Measurements from ENCODE around the gene LHFPL2. TPM values are rescaled to one million over a fixed set of nuclear protein-coding genes. Genes with fewer than 3 reads are reported as not detected.
"Not testable (repeated sequence)": the region's sequence is repeated elsewhere in the genome, so short reads cannot be mapped to it uniquely, and the experiment has no call there.

LHFPL2 gene
- total and polyA plus RNA-seq, 3 donors from 2014 or later: 24.8 to 48.6 (median 42.8) TPM

DNA sequence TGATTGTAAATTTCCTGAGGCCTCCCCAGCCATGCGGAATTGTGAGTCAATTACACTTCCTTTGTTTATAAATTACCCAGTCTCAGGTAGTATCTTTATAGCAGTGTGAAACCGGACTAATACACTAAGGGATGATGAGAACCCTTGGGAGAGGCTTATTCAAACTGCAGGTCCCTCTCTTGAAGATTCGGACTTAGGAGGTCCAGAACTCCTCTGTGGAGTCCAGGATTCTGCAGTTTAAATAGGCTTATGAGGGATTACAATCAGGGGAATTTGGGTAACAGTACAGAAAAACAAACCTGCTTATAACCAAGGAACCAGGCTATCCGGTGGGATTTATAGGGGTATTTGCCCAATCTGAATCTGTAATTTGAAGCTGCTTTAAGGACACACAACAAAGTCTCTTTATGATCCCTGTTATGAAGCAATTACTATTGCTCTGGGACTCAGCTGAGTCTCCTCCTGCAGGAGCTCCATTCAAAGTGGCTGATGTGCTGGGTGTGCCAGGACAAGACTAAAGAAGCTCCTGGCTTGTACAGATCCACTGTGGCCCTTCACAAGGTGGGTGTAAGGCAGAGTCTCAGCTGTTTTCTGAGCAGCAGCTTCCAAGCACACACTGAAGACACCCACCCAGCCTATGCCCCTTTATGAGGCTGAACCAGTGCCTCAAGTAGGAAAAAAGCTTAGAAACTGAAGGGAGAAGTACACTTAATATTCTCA, 41.8 kb upstream of the LHFPL2 start:
- Histone ChIP-seq H3K9me3 (no peaks in the 10 kb centered on the region), H3K4me3 (no peak overlapping the region), H3K27me3 (no peaks in the 10 kb centered on the region), H3K27ac (peak overlapping the region in 1 of 2 donors; percentile 35), H3K4me1 (peaks cover 15% of the 10 kb centered on the region), H3K36me3 (ENCODE audit: low read depth, missing control alignments) (no peaks in the 10 kb centered on the region)
- intact Hi-C loops (cut with DNase I; ENCODE audit: low total_unique reads): no loop called here
- WGBS, 2 donors: 67 to 78% methylated on average over 4 of the region's 4 CpGs
- no peak for DNase-seq
- TF ChIP-seq, protein P1, sequence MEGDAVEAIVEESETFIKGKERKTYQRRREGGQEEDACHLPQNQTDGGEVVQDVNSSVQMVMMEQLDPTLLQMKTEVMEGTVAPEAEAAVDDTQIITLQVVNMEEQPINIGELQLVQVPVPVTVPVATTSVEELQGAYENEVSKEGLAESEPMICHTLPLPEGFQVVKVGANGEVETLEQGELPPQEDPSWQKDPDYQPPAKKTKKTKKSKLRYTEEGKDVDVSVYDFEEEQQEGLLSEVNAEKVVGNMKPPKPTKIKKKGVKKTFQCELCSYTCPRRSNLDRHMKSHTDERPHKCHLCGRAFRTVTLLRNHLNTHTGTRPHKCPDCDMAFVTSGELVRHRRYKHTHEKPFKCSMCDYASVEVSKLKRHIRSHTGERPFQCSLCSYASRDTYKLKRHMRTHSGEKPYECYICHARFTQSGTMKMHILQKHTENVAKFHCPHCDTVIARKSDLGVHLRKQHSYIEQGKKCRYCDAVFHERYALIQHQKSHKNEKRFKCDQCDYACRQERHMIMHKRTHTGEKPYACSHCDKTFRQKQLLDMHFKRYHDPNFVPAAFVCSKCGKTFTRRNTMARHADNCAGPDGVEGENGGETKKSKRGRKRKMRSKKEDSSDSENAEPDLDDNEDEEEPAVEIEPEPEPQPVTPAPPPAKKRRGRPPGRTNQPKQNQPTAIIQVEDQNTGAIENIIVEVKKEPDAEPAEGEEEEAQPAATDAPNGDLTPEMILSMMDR (IDR thresholded peaks at IDR 0.05): no peak
- no peak for TF ChIP-seq POLR2A (IDR thresholded peaks at IDR 0.05)

DNA sequence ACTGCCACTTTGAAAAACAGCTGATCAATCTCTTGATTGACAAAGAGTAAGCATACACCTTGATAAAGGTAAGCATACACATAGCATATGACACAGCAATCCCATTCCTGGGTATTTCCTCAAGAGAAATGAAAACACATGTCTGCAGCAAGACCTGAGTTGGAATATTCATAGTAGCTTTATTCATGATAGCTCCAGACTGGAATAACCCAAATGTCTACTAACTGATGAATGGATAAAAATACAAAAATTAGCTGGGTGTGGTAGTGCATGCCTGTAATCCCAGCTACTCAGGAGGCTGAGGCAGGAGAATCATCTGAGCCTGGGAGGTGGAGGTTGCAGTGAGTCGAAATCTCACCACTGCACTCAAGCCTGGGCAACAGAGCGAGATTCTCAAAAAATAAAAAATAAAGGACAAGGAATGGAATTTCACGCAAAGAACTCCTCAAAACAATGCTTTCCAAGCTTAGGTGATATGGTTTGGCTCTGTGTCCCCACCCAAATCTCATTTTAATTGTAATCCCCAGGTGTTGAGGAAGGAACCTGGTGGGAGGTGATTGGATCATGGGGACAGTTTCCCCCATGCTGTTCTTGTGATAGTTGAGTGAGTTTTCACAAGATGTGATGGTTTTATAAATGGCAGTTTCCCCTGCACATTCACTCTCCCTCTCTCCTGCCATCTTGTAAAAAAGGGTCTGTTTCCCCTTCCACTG, 41.1 kb upstream of the LHFPL2 start:
- Histone ChIP-seq H3K27ac (no peak overlapping the region), H3K9me3 (no peaks in the 10 kb centered on the region), H3K27me3 (no peaks in the 10 kb centered on the region), H3K4me1 (peaks cover 15% of the 10 kb centered on the region), H3K4me3 (no peak overlapping the region), H3K36me3 (ENCODE audit: low read depth, missing control alignments) (no peaks in the 10 kb centered on the region)
- TF ChIP-seq POLR2A (IDR thresholded peaks at IDR 0.05): no peak
- TF ChIP-seq, protein P1 (IDR thresholded peaks at IDR 0.05): no peak
- 91 to 93% methylated on average over 3 of the region's 3 CpGs for WGBS, 2 donors
- intact Hi-C loops (cut with DNase I; ENCODE audit: low total_unique reads): no loop called here
- no peak for DNase-seq

DNA sequence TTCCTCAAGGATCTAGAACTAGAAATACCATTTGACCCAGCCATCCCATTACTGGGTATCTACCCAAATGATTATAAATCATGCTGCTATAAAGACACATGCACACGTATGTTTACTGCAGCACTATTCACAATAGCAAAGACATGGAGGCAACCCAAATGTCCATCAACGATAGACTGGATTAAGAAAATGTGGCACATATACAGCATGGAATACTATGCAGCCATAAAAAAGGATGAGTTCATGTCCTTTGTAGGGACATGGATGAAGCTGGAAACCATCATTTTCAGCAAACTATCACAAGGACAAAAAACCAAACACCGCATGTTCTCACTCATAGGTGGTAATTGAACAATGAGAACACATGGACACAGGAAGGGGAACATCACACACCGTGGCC, 38.9 kb upstream of the LHFPL2 start:
- H3K36me3 ChIP-seq (ENCODE audit: low read depth, missing control alignments); H3K9me3 ChIP-seq; DNase-seq; H3K27ac ChIP-seq; H3K27me3 ChIP-seq; H3K4me3 ChIP-seq; intact Hi-C loops (cut with DNase I; ENCODE audit: low total_unique reads): not testable (repeated sequence)
- 66 to 96% methylated on average over 4 of the region's 4 CpGs for WGBS, 2 donors
- peaks cover 15% of the 10 kb centered on the region for H3K4me1 ChIP-seq

DNA sequence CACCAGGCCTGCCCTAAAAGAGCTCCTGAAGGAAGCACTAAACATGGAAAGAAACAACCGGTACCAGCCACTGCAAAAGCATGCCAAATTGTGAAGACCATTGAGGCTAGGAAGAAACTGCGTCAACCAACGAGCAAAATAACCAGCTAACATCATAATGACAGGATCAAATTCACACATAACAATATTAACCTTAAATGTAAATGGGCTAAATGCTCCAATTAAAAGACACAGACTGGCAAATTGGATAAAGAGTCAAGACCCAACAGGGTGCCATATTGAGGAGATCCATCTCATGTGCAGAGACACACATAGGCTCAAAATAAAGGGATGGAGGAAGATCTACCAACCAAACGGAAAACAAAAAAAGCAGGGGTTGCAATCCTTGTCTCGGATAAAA, 35.3 kb upstream of the LHFPL2 start:
- H3K9me3 ChIP-seq; H3K4me1 ChIP-seq; intact Hi-C loops (cut with DNase I; ENCODE audit: low total_unique reads); H3K27me3 ChIP-seq; H3K27ac ChIP-seq; H3K4me3 ChIP-seq; H3K36me3 ChIP-seq (ENCODE audit: low read depth, missing control alignments); DNase-seq: not testable (repeated sequence)
- 95 to 100% methylated on average over 5 of the region's 5 CpGs for WGBS, 2 donors

DNA sequence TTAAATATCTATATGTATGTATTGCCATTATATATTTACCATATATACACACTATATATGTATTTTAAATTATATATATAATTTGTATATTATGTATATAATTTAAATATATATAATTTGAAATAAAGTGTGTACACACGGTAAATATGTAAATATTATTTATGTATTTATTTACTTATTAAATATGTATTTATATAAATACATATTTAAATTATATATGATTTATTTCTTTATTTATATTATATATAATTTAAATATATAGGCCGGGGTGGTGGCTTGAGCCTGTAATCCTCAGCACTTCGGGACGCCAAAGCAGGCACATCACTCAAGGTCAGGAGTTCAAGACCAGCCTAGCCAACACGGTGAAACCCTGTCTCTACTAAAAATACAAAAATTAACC, 31.3 kb upstream of the LHFPL2 start:
- Histone ChIP-seq H3K27ac (no peak overlapping the region), H3K27me3 (no peaks in the 10 kb centered on the region), H3K9me3 (no peaks in the 10 kb centered on the region), H3K4me1 (no peaks in the 10 kb centered on the region), H3K4me3 (no peak overlapping the region), H3K36me3 (ENCODE audit: low read depth, missing control alignments) (no peaks in the 10 kb centered on the region)
- intact Hi-C loops (cut with DNase I; ENCODE audit: low total_unique reads): no loop called here
- no peak for DNase-seq
- 91 to 93% methylated on average over 5 of the region's 5 CpGs for WGBS, 2 donors
- TF ChIP-seq, protein P1 (IDR thresholded peaks at IDR 0.05): no peak
- TF ChIP-seq POLR2A (IDR thresholded peaks at IDR 0.05): no peak

Measured in testis (tissue), 3 donors.